CD14-positive monocyte (primary cell): ENCODE data around the gene DRC3. TPM values are rescaled to one million over a fixed set of nuclear protein-coding genes. Genes with fewer than 3 reads are reported as not detected.
A peak's percentile ranks its signal among the peaks of the same experiment; 100 is the strongest.

ENCODE experiments used
- DNase-seq, 3 donors: peaks; one replicate each; pipeline ENCODE4 v3.0.0-alpha.2; 2011 to 2022
- H2AFZ ChIP-seq: 2 replicates; pipeline ENCODE4 v1.6.0; 2012; ENCODE audit warnings: mild to moderate bottlenecking, low read depth, low read length, inconsistent platforms; ENCODE audit not compliant: insufficient read depth, poor library complexity, severe bottlenecking
- H3K27ac ChIP-seq, 2 donors: 1 replicate in 1 of 2; 2 replicates in 1 of 2; pipeline ENCODE4 v1.5.1; 2012 to 2013; ENCODE audit warnings: low read length in 2 of 2, control low read depth in 1 of 2, inconsistent platforms in 1 of 2, low read depth in 1 of 2, mild to moderate bottlenecking in 1 of 2
- H3K27me3 ChIP-seq, 2 donors: one replicate each; pipeline versions ENCODE4 v1.6.0 to v1.6.1; 2011 to 2013; ENCODE audit warnings: low read length in 2 of 2; ENCODE audit not compliant: control insufficient read depth in 2 of 2, insufficient read depth in 2 of 2
- H3K36me3 ChIP-seq, 2 donors: replicated peaks in 1 of 2; 1 replicate in 1 of 2; 2 replicates in 1 of 2; pipeline versions ENCODE4 v1.5.1 to v1.6.1; 2012 to 2013; ENCODE audit warnings: low read length in 2 of 2, control low read depth in 1 of 2, inconsistent platforms in 1 of 2, mild to moderate bottlenecking in 1 of 2; ENCODE audit not compliant: insufficient read depth in 2 of 2, control insufficient read depth in 1 of 2
- H3K4me1 ChIP-seq, 2 donors: 1 replicate in 1 of 2; 2 replicates in 1 of 2; pipeline versions ENCODE4 v1.5.1 to v1.6.1; 2012 to 2013; ENCODE audit warnings: low read length in 2 of 2, control low read depth in 1 of 2, inconsistent platforms in 1 of 2, mild to moderate bottlenecking in 1 of 2, moderate library complexity in 1 of 2; ENCODE audit not compliant: insufficient read depth in 2 of 2, control insufficient read depth in 1 of 2
- H3K4me2 ChIP-seq: replicated peaks from 2 replicates; pipeline ENCODE3; 2012; ENCODE audit warnings: low read length, moderate library complexity, mild to moderate bottlenecking; ENCODE audit not compliant: poor library complexity, severe bottlenecking; ENCODE audit errors: extremely low read depth
- H3K4me3 ChIP-seq, 3 experiments: fragments of 200-600 bp in 1 of 3; sonication (generic) in 1 of 3; replicated peaks in 1 of 3; 1 replicate in 2 of 3; 2 replicates in 1 of 3; pipeline ENCODE4 v1.5.1; 2011 to 2013; ENCODE audit warnings: low read length in 3 of 3, mild to moderate bottlenecking in 3 of 3, control low read depth in 2 of 3, low read depth in 2 of 3, inconsistent platforms in 1 of 3, moderate library complexity in 1 of 3
- H3K79me2 ChIP-seq: 2 replicates; pipeline ENCODE4 v1.6.0; 2012; ENCODE audit warnings: mild to moderate bottlenecking, control low read depth, inconsistent platforms, low read length, moderate library complexity; ENCODE audit not compliant: insufficient read depth
- H3K9ac ChIP-seq: 2 replicates; pipeline ENCODE4 v1.6.0; 2017; ENCODE audit warnings: low read length, mild to moderate bottlenecking; ENCODE audit not compliant: insufficient read depth, poor library complexity, severe bottlenecking
- H3K9me3 ChIP-seq, 2 donors: replicated peaks in 1 of 2; 1 replicate in 1 of 2; 2 replicates in 1 of 2; pipeline versions ENCODE4 v1.5.1 to v1.6.1; 2012 to 2013; ENCODE audit warnings: low read length in 2 of 2, control low read depth in 1 of 2; ENCODE audit not compliant: control insufficient read depth in 1 of 2, insufficient read depth in 1 of 2
- H4K20me1 ChIP-seq: 2 replicates; pipeline ENCODE4 v1.6.0; 2012; ENCODE audit warnings: mild to moderate bottlenecking, low read length, control low read depth, moderate library complexity; ENCODE audit not compliant: insufficient read depth
- H3K27ac Mint-ChIP-seq, 7 donors: one replicate each; pipeline ENCODE4 v1.8.0; 2020; ENCODE audit warnings: mild to moderate bottlenecking in 7 of 7, mixed read lengths in 7 of 7, moderate library complexity in 6 of 7, inconsistent platforms in 2 of 7
- H3K27me3 Mint-ChIP-seq, 3 donors: one replicate each; pipeline ENCODE4 v1.8.0; 2021 to 2022; ENCODE audit warnings: low read depth in 3 of 3, mild to moderate bottlenecking in 3 of 3, mixed read lengths in 3 of 3, moderate library complexity in 3 of 3, inconsistent platforms in 1 of 3
- H3K36me3 Mint-ChIP-seq, 2 donors: one replicate each; pipeline ENCODE4 v1.8.0; 2020; ENCODE audit warnings: mixed read lengths in 2 of 2, inconsistent platforms in 1 of 2, mild to moderate bottlenecking in 1 of 2
- H3K4me1 Mint-ChIP-seq: one replicate; pipeline ENCODE4 v1.8.0; 2020; ENCODE audit warnings: mild to moderate bottlenecking, mixed read lengths
- H3K4me3 Mint-ChIP-seq, 2 donors: one replicate each; pipeline ENCODE4 v1.8.0; 2020; ENCODE audit warnings: mild to moderate bottlenecking in 2 of 2, mixed read lengths in 2 of 2, moderate library complexity in 1 of 2
- H3K9me3 Mint-ChIP-seq, 7 donors: one replicate each; pipeline ENCODE4 v1.8.0; 2020 to 2022; ENCODE audit warnings: mixed read lengths in 7 of 7, mild to moderate bottlenecking in 6 of 7, moderate library complexity in 6 of 7, inconsistent platforms in 2 of 7
- CTCF ChIP-seq: fragments of 200-600 bp; IDR thresholded peaks from one replicate; pipeline ENCODE4 v1.8.0; 2022; ENCODE audit warnings: antibody characterized with exemption, mild to moderate bottlenecking
- WGBS: methylation state at CpG from one replicate; pipeline ENCODE4 v1.1.5; 2013; ENCODE audit warnings: missing lambda C conversion rate; ENCODE audit not compliant: insufficient coverage; 5-methylcytosine and 5-hydroxymethylcytosine counted together
- intact Hi-C, 2 donors: fragments of 100-400 bp; cut with micrococcal nuclease; formaldehyde crosslinking; loops; one replicate each; pipeline versions ENCODE4 v1.15.0 to v1.15.1; 2023
- polyA plus RNA-seq, 3 donors: library from polyadenylated mRNA; depleted of rRNA in 1 of 3; unstranded in 2 of 3; stranded (reverse) in 1 of 3; fragments of 300-500 nt in 2 of 3; fragments of >200 nt in 1 of 3; fragmentation: Illumina TruSeq in 2 of 3; gene quantifications; 1 replicate in 2 of 3; 2 replicates in 1 of 3; pipeline ENCODE4 v1.2.3, GENCODE V29; 2012 to 2021

DRC3 gene
- polyA plus RNA-seq, 3 donors = 0.23 to 0.58 (median 0.39) TPM

GRCh38 chr17:17934806-17935205 lies 37.9 kb upstream of the DRC3 start:
- Histone ChIP-seq H3K79me2 (peaks cover 55% of the 10 kb centered on the region), H4K20me1 (peaks cover 38% of the 10 kb centered on the region), H3K36me3 (no peaks in the 10 kb centered on the region), H2AFZ (no peak overlapping the region), H3K4me3 (peak overlapping the region in 1 of 3 experiments; percentile 26), H3K27ac (peak overlapping the region; percentile 78 to 81), H3K27me3 (no peaks in the 10 kb centered on the region), H3K4me1 (peaks cover 31 to 46% of the 10 kb centered on the region in 2 donors), H3K4me2 (peak overlapping the region; percentile 19), H3K9ac (no peak overlapping the region), H3K9me3 (no peaks in the 10 kb centered on the region)
- Mint-ChIP-seq H3K9me3 (peaks cover 0 to 1% (median 0%) of the 10 kb centered on the region in 7 donors), H3K27ac (peak overlapping the region; percentile 91 to 98 (median 96)), H3K4me3 (no peak overlapping the region), H3K36me3 (peaks cover 2 to 5% of the 10 kb centered on the region in 2 donors), H3K4me1 (peaks cover 49% of the 10 kb centered on the region), H3K27me3 (peaks cover 0 to 2% (median 0%) of the 10 kb centered on the region in 3 donors)
- WGBS = 0% methylated on average over 2 of the region's 3 CpGs
- intact Hi-C loops = loop anchor here (5.0 kb wide), 1 partner anchor 37 kb away; the partner anchor contains the start of genes DRC3 (in 2 of the 2) and TOM1L2 (in 2 of the 2)
- no peak for TF ChIP-seq CTCF
- peak; percentile 44 to 70 (median 57) for DNase-seq

- peak overlapping the region; percentile 91 to 98 (median 96) for H3K27ac Mint-ChIP-seq
- 30% methylated on average over 4 of the region's 6 CpGs for WGBS
- DNase-seq = peak; percentile 89 to 94 (median 92)
- Histone ChIP-seq H3K9ac (peak overlapping the region; percentile 34), H3K27ac (peak overlapping the region; percentile 78 to 81), H3K4me3 (peak overlapping the region in 1 of 3 experiments; percentile 29), H2AFZ (no peak overlapping the region), H3K27me3 (no peaks in the 10 kb centered on the region), H4K20me1 (peaks cover 39% of the 10 kb centered on the region), H3K4me1 (peaks cover 31 to 46% of the 10 kb centered on the region in 2 donors), H3K9me3 (no peaks in the 10 kb centered on the region), H3K79me2 (peaks cover 59% of the 10 kb centered on the region), H3K36me3 (no peaks in the 10 kb centered on the region), H3K4me2 (peak overlapping the region; percentile 19)
- peaks cover 0 to 2% (median 0%) of the 10 kb centered on the region in 3 donors for H3K27me3 Mint-ChIP-seq
- TF ChIP-seq CTCF = no peak
- peaks cover 0 to 3% (median 0%) of the 10 kb centered on the region in 7 donors for H3K9me3 Mint-ChIP-seq
- intact Hi-C loops = loop anchor here in 1 of 2 donors (5.0 kb wide), 1 partner anchor 37 kb away; the partner anchor contains the start of genes DRC3 and TOM1L2
- H3K4me1 Mint-ChIP-seq = peaks cover 55% of the 10 kb centered on the region
- H3K4me3 Mint-ChIP-seq = peak overlapping the region; percentile 31 to 63
- peaks cover 2 to 5% of the 10 kb centered on the region in 2 donors for H3K36me3 Mint-ChIP-seq
These were observed 37.1 kb upstream of the DRC3 start for GRCh38 chr17:17935321-17936271.
